ENCODE data around the gene SH3PXD2B.

Gene SH3PXD2B

DNA sequence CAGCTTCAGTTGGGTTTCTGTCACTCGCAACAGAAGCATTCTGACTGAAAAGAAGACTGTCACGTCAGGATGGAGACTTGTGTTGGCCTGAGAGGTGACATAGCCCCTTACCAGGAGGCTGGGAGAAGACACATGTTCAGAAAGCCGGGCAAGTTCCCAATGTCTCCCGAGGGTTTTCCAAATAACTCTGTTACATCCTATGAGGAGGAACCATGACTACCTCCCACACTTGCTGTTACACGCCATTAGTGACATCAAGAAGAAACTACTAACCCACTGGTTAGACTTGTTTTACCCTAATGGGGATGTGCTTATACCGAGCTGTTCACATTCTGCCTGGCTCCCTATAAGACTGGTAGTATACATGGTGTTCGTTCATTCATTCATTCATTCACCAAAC lies 33.3 kb downstream of the SH3PXD2B start:
- peak overlapping the region in 1 of 2 donors; percentile 8 for H3K4me3 ChIP-seq (ENCODE audit: low read depth in 1 of 2, low read length in 2 of 2)
- H3K36me3 ChIP-seq (ENCODE audit: control insufficient read depth in 1 of 2, insufficient read depth in 2 of 2, low read length in 2 of 2) = peaks cover 5 to 8% of the 10 kb centered on the region in 2 donors
- H3K4me1 ChIP-seq (ENCODE audit: control insufficient read depth in 1 of 2, insufficient read depth in 2 of 2, low read length in 2 of 2) = peaks cover 42 to 45% of the 10 kb centered on the region in 2 donors
- H3K27me3 ChIP-seq (ENCODE audit: low read depth, low read length) = no peaks in the 10 kb centered on the region
- H3K9me3 ChIP-seq (ENCODE audit: control insufficient read depth in 1 of 2, low read length in 2 of 2) = no peaks in the 10 kb centered on the region
- H3K27ac ChIP-seq (ENCODE audit: low read length) = peak overlapping the region; percentile 92

DNA sequence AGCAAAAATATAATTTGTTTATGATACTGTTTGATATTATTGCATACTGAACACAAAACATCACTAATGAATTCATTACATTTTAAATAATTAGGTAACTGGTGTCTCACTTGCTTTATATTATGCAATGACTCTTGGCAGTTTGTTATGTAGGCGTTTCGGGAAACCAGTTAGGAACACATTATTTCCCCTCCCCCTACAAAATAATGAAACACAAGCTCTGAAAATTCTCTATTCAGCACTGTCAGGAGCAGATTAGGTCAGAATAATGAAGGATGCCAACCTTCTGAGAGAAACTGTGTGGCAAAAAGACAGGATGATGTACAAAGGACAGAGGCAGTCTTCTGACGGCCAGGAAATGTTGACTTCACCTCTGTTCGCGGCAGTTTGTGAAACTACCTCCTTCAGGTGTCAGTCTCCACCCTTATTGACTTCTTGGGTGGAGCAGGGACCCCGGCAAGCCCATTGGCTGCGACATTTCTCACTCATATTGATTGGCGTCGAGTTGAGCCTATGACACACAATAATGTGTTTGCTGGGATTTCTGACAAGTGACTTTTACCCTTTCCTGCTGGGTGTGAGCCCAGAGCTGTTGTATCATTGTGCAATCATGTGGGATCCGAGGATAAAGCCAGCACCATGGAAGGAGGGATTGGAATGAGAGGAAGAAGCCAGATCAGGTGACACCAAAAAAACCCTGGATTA lies 33.9 kb downstream of the SH3PXD2B start:
- Histone ChIP-seq H3K27me3 (ENCODE audit: low read depth, low read length) (no peaks in the 10 kb centered on the region), H3K4me3 (ENCODE audit: low read depth in 1 of 2, low read length in 2 of 2) (peak overlapping the region in 1 of 2 donors; percentile 33), H3K36me3 (ENCODE audit: control insufficient read depth in 1 of 2, insufficient read depth in 2 of 2, low read length in 2 of 2) (peaks cover 5 to 8% of the 10 kb centered on the region in 2 donors), H3K9me3 (ENCODE audit: control insufficient read depth in 1 of 2, low read length in 2 of 2) (no peaks in the 10 kb centered on the region), H3K4me1 (ENCODE audit: control insufficient read depth in 1 of 2, insufficient read depth in 2 of 2, low read length in 2 of 2) (peaks cover 41 to 44% of the 10 kb centered on the region in 2 donors), H3K27ac (ENCODE audit: low read length) (peak overlapping the region; percentile 92)

DNA sequence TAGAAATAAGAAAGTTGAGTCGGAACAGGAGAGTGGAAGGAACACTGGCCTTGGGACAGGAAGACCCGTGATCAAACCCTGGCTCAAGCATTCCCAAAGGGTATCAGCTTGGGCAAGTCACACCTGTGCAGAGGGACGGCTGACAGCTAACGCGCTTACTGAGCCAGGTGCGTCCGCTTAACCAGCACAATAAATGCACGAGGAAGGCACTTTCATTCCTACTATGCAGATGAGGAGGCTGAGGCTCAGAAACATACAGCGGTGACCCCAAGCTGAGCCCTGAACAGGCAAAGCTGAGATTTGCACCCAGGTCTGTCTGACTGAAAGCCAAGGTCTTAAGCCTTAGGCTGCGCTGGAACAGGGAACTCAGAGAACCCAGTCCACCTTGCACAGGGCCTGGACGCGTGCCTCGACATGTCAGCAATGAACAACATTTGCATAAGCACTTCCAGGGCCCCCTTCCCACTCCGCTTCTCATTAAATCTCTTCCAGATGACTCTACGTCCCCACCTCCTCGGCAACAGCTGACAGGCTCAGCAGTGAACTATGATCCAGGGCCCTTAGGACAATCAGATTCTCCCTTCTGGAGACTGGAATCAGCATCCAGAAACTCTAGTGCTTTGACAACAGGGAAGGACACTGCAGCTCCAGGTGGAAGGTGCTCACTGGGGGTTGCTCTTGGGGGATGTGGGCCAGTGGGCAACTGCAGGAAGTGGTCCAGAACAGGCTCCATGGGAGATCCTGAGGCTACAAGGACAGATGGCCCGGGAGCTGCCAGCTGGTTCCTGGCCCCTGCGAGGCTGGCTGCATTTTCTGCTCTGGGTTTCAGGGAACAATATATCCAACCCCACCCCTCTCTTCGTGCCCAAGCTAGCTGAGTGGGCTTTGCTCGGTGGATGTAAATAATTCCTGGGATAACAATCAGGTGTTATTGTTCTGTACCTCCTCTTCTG lies 35.2 kb downstream of the SH3PXD2B start:
- peak overlapping the region; percentile 92 for H3K27ac ChIP-seq (ENCODE audit: low read length)
- peaks cover 5 to 8% of the 10 kb centered on the region in 2 donors for H3K36me3 ChIP-seq (ENCODE audit: control insufficient read depth in 1 of 2, insufficient read depth in 2 of 2, low read length in 2 of 2)
- H3K9me3 ChIP-seq (ENCODE audit: control insufficient read depth in 1 of 2, low read length in 2 of 2) = no peaks in the 10 kb centered on the region
- H3K4me3 ChIP-seq (ENCODE audit: low read depth in 1 of 2, low read length in 2 of 2) = peak overlapping the region in 1 of 2 donors; percentile 19
- no peaks in the 10 kb centered on the region for H3K27me3 ChIP-seq (ENCODE audit: low read depth, low read length)
- peaks cover 40 to 57% of the 10 kb centered on the region in 2 donors for H3K4me1 ChIP-seq (ENCODE audit: control insufficient read depth in 1 of 2, insufficient read depth in 2 of 2, low read length in 2 of 2)

DNA sequence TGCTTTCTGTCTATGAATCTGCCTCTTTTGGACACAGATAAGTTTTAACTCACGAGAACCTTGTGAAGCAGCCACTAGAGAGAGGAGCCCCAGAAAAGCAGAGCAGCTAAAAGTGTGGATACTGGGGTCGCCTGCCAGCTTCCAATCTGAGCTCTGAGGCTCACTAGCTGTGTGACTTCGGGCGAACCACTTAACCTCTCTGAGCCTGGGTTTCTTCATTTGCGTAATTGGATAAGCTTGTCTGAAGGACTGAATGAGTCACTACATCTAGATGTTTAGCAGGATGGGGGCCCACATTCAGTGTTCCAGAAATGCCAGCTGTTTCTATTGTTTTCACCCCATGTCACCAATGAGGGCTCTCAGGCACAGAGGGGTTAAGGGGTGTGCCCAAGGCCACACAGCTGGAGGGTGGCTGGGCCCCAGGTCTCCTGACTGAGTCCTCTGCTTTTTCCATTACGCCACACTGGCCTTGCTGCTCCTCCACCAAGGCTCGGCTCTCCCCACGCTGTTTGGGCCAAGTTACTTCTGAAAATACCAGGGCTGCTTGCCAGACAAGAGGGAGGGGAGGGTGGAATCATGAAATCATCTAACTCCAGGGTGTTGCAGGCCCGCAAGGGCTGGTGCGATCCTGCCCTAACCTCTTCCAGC lies 36.2 kb downstream of the SH3PXD2B start:
- Histone ChIP-seq H3K27ac (ENCODE audit: low read length) (peak overlapping the region; percentile 92), H3K4me1 (ENCODE audit: control insufficient read depth in 1 of 2, insufficient read depth in 2 of 2, low read length in 2 of 2) (peaks cover 45 to 67% of the 10 kb centered on the region in 2 donors), H3K27me3 (ENCODE audit: low read depth, low read length) (no peaks in the 10 kb centered on the region), H3K4me3 (ENCODE audit: low read depth in 1 of 2, low read length in 2 of 2) (peak overlapping the region in 1 of 2 donors; percentile 15), H3K9me3 (ENCODE audit: control insufficient read depth in 1 of 2, low read length in 2 of 2) (no peaks in the 10 kb centered on the region), H3K36me3 (ENCODE audit: control insufficient read depth in 1 of 2, insufficient read depth in 2 of 2, low read length in 2 of 2) (peaks cover 5 to 8% of the 10 kb centered on the region in 2 donors)

DNA sequence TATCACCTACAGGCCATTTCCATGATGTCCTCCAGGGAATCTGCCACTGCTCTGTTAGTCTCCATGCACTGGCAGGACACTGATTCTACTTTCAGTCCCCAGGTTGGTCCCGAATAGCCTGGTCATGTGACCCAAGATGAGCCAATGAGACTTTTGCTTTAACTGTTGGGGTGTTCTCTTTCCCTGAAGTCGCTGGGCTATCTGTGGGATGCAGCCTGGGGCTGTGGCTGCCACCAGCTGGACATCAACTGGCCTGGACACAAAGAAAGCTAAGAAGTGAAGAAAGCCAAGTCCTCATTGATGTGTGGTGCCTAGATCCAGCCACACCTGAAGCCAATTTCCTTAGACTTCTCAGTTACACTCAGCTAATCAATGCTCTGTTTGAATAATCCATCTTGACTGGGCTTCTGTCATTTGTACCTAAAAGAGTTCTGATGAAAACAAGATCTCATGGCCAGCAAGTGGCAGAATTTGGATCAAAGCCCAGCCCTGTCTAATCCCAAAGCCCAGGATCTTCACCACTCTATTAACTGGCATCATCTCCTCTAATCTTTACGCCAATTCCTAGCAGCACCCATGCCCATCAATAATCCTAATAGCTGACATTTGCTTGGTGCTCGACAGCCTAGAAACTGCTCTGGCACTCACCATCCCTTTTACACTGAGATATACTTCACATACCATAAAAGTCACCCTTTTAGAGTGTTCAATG lies 37.0 kb downstream of the SH3PXD2B start:
- Histone ChIP-seq H3K4me3 (ENCODE audit: low read depth in 1 of 2, low read length in 2 of 2) (no peak overlapping the region), H3K9me3 (ENCODE audit: control insufficient read depth in 1 of 2, low read length in 2 of 2) (no peaks in the 10 kb centered on the region), H3K4me1 (ENCODE audit: control insufficient read depth in 1 of 2, insufficient read depth in 2 of 2, low read length in 2 of 2) (peaks cover 53 to 75% of the 10 kb centered on the region in 2 donors), H3K27ac (ENCODE audit: low read length) (peak overlapping the region; percentile 92), H3K36me3 (ENCODE audit: control insufficient read depth in 1 of 2, insufficient read depth in 2 of 2, low read length in 2 of 2) (peaks cover under 1 to 5% of the 10 kb centered on the region in 2 donors), H3K27me3 (ENCODE audit: low read depth, low read length) (no peaks in the 10 kb centered on the region)

DNA sequence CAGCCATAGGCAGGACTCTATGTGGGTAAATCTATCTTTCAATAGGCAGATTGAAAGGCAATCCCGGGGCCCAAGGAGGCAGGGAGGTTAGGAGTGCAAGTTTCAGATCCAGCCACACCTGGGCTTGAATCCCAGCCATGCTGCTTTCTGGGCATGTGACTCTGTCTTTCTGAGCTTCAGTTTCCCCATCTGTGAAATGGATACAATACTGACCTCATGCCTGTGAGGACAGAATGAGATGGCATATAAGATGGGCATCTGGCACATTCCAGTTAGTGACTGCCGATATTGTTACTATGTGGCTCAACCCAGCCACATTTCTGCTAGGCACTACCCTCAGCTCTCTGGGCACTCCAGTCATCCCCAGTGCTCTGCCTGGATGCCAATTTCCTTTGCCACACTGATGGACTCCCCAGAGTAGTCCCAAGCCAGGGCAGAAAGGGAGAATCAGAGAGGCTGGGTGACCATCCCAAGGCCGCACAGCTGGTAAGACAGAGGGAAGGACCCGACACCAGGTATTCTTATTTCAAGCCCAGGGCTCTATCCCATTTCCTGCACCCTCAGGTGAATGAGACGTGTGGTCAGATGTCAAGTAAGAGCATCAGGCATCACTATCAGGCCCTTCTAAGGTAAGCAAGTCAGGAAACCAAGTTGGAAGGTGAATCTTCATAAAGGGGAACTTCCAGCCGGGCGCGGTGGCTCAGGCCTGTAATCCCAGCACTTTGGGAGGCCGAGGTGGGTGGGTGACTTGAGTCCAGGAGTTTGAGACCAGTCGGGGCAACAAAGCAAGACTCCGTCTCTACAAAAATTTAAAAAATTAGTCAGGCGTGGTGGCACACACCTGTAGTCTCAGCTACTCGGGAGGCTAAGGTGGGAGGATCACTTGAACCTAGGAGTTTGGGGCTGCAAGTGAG lies 38.7 kb downstream of the SH3PXD2B start:
- no peaks in the 10 kb centered on the region for H3K9me3 ChIP-seq (ENCODE audit: control insufficient read depth in 1 of 2, low read length in 2 of 2)
- H3K36me3 ChIP-seq (ENCODE audit: control insufficient read depth in 1 of 2, insufficient read depth in 2 of 2, low read length in 2 of 2) = no peaks in the 10 kb centered on the region
- H3K4me3 ChIP-seq (ENCODE audit: low read depth in 1 of 2, low read length in 2 of 2) = no peak overlapping the region
- H3K27ac ChIP-seq (ENCODE audit: low read length) = peak overlapping the region; percentile 19
- H3K27me3 ChIP-seq (ENCODE audit: low read depth, low read length) = no peaks in the 10 kb centered on the region
- peaks cover 58 to 84% of the 10 kb centered on the region in 2 donors for H3K4me1 ChIP-seq (ENCODE audit: control insufficient read depth in 1 of 2, insufficient read depth in 2 of 2, low read length in 2 of 2)

DNA sequence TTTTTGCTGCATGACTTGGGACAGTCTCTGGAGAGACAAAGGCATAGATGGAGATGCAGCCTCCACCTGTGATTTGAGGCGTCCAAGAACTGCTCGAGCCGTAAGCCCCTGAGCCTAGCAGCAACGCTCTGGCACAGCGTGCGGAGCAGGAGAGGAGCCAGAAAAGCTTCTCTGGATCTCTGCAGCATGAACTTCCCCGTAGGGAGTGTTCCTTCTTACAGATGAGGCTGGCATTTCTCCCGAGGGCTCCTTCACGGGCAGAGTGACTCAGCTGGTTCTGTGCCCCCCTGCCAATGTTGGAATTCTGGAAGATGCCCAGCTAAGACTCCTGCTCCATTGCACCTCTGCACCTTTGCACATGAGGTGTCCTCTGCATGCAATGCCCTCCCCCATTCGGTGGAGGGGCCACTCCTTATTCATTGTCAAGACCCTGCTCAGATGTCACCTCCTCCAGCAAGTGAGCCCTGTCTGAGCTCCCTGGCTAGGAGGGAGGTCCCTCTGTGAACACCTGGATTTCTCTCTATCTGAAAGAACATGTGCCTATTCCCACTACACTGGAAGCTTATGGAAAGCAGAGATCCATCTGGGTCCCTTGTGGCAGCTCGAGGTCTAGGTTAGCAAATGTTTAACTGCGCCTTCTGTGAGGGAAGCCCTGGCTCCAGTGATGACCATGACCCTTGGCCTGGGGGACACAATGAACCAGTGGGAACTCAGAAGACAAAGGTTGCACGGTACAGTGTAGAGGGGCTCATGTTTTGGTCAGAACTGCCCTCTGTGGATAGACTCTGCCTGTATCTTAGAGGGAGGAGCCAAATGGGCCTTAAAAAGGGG lies 39.6 kb downstream of the SH3PXD2B start:
- Histone ChIP-seq H3K27ac (ENCODE audit: low read length) (peak overlapping the region; percentile 19), H3K9me3 (ENCODE audit: control insufficient read depth in 1 of 2, low read length in 2 of 2) (no peaks in the 10 kb centered on the region), H3K4me3 (ENCODE audit: low read depth in 1 of 2, low read length in 2 of 2) (peak overlapping the region in 1 of 2 donors; percentile 6), H3K27me3 (ENCODE audit: low read depth, low read length) (no peaks in the 10 kb centered on the region), H3K36me3 (ENCODE audit: control insufficient read depth in 1 of 2, insufficient read depth in 2 of 2, low read length in 2 of 2) (no peaks in the 10 kb centered on the region), H3K4me1 (ENCODE audit: control insufficient read depth in 1 of 2, insufficient read depth in 2 of 2, low read length in 2 of 2) (peaks cover 50 to 78% of the 10 kb centered on the region in 2 donors)

DNA sequence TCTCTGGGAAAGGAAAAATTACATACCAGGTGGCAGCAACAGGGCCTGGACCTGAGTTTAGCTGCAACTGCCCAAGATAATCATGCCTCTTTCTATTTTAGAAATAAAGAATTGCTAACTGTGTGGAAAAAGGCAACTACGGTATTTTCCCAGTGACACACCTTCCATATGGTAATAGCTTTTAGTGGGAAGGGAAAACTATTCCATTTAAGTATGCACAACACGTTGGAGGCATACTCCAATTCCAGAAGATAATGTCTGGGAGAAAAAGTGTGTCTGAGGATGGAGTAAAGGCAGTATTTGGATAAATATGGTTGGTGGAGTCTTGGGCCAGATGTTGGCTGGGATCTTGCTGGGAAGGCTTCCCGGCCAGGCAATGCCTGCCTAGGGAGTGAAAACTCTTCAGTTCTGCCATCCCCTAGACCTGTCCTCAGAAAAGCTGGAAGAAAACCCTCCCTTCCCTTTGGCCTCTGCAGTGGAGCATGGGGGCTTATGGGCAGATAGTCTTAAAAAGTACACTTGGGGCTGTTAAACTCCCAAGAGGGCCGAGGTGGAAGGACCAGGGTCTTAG lies 40.6 kb downstream of the SH3PXD2B start:
- H3K4me1 ChIP-seq (ENCODE audit: control insufficient read depth in 1 of 2, insufficient read depth in 2 of 2, low read length in 2 of 2) = peaks cover 39 to 68% of the 10 kb centered on the region in 2 donors
- H3K27me3 ChIP-seq (ENCODE audit: low read depth, low read length) = no peaks in the 10 kb centered on the region
- H3K9me3 ChIP-seq (ENCODE audit: control insufficient read depth in 1 of 2, low read length in 2 of 2) = no peaks in the 10 kb centered on the region
- H3K4me3 ChIP-seq (ENCODE audit: low read depth in 1 of 2, low read length in 2 of 2) = no peak overlapping the region
- H3K36me3 ChIP-seq (ENCODE audit: control insufficient read depth in 1 of 2, insufficient read depth in 2 of 2, low read length in 2 of 2) = no peaks in the 10 kb centered on the region
- peak overlapping the region; percentile 64 for H3K27ac ChIP-seq (ENCODE audit: low read length)

DNA sequence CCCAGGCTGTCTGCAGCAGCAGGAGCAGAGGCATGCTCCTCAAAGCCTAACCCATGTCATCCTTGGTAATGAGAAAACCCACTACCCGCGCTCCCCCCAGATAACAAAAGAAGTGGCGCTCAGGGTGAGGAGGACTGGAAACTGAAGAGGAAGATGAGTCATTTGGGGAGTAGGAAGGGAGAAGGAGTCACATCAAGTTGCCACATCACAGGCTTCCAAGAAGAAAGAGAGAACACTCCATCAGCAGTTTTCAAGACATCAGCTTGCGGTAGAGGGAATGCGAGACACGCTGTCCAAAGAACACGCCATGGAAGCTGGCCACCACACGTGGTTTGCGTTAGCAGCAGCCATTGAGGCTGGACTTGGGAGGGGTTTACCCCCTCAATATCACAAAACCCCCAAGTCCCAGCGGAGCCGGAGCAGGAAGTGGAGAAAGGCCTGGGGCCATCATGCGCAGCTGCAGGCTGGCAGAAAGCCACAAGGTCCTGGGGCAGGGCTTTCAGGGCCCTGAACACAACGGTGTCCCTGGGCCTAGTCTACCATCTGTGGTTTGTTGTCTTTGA lies 41.5 kb downstream of the SH3PXD2B start:
- H3K27me3 ChIP-seq (ENCODE audit: low read depth, low read length) = no peaks in the 10 kb centered on the region

More for the DNA sequence above, 41.5 kb downstream of the SH3PXD2B start:
- no peak overlapping the region for H3K4me3 ChIP-seq (ENCODE audit: low read depth in 1 of 2, low read length in 2 of 2)
- no peaks in the 10 kb centered on the region for H3K36me3 ChIP-seq (ENCODE audit: control insufficient read depth in 1 of 2, insufficient read depth in 2 of 2, low read length in 2 of 2)
- peaks cover 36 to 62% of the 10 kb centered on the region in 2 donors for H3K4me1 ChIP-seq (ENCODE audit: control insufficient read depth in 1 of 2, insufficient read depth in 2 of 2, low read length in 2 of 2)
- peak overlapping the region; percentile 64 for H3K27ac ChIP-seq (ENCODE audit: low read length)
- H3K9me3 ChIP-seq (ENCODE audit: control insufficient read depth in 1 of 2, low read length in 2 of 2) = no peaks in the 10 kb centered on the region

All from muscle layer of duodenum (tissue), 2 donors.